ENCODE measurements around the gene MBD1.

GRCh38 chr18:50274044-50274442 is 7.3 kb downstream of the MBD1 start:
- no peak for TF ChIP-seq EZH2 (IDR thresholded peaks at IDR 0.05)
- TF ChIP-seq POLR2AphosphoS5 (IDR thresholded peaks at IDR 0.05; ENCODE audit: borderline replicate concordance, low read depth, low read length) = no peak
- TF ChIP-seq FOXP2 (optimal IDR thresholded peaks at IDR 0.05; ENCODE audit: control extremely low read depth, extremely low read length, insufficient read depth) = no peak

Measured in SK-N-MC (cell line).